ENCODE results near the gene SNX19.

The SNX19 gene

GRCh38 chr11:130904380-130904779, 11.9 kb downstream of the SNX19 start:
- DNase-seq, result no peak

- no peak for DNase-seq
Measured at GRCh38 chr11:130902380-130902779, 13.9 kb downstream of the SNX19 start.

GRCh38 chr11:130899106-130899505, 17.2 kb downstream of the SNX19 start:
- DNase-seq, result no peak

- no peak for DNase-seq
Measured at GRCh38 chr11:130897262-130898182, 18.8 kb downstream of the SNX19 start.

DNA sequence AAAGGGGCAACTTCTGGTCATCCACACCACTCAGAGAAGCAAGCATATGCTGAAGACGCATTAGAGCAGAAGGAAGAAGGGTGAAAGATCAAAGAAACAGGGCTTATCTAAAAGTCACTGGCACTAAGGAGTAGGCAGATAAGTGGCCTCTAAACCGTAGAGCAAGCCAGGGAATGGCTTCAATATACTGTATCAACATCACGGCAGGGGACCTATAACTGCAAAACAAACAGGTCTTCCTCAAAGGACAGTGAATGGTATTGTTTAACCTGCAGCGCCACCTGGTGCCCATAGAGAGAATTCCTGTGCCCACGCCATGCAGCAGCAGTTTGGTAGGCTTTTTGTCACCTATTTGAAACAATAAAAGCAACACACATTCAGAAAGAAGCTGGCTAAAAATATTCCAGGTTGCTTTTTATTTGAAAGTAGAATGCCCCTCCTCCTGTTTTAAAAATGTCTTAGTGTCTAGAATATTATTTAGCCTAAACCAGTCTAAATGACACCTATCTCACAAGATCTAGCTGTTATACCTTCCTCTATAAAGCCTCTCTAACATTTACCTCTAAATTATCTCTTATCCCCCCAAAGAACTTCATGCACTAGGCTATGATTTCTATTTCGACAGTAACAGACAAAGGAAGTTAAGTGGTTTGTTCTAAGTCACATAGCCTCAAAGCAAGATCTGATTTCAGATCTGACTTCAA, 21.8 kb downstream of the SNX19 start:
- peak; percentile 72 for DNase-seq

GRCh38 chr11:130892861-130893260, 23.4 kb downstream of the SNX19 start:
- no peak for DNase-seq

- no peak for DNase-seq
Measured at GRCh38 chr11:130891326-130891725, 25.0 kb downstream of the SNX19 start.

DNA sequence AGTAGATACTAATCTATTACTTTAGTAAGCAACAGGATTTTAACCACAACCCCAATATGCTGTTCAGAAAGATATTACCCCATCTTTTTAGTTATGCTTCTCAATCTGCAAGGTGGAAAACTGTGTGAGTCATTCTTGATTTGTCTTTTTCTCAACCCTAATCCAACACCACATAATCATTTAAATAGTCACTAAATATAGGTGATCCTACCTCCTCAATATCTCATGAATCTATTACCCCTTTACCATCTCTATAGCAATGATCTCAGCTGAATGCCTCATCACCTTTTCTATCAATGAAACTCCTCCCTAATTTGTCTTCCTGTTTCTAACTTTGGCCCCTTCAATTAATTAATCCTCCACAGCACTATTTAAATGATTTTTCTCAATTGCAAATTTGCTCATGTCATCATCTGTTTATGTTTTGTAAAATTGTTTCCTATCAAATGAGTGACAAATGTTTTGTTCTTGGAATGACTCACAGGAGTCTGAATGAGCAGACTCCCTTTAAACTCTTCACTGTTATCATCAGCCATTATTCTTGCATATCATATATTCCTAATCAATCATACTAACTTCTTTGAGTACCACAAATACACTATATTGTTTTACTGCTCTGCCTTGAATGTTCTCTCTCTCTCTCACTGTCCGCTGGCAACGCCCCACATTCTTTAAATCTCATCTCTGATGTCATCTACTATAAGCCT, 26.1 kb downstream of the SNX19 start:
- DNase-seq, result no peak

- no peak for DNase-seq
Measured at GRCh38 chr11:130888790-130889189, 27.5 kb downstream of the SNX19 start.

GRCh38 chr11:130886704-130887103, 29.6 kb downstream of the SNX19 start:
- no peak for DNase-seq

- DNase-seq, result no peak
Measured at GRCh38 chr11:130882138-130882551, 34.1 kb downstream of the SNX19 start.

- no peak for DNase-seq
Measured at GRCh38 chr11:130881475-130882137, 34.7 kb downstream of the SNX19 start.

DNA sequence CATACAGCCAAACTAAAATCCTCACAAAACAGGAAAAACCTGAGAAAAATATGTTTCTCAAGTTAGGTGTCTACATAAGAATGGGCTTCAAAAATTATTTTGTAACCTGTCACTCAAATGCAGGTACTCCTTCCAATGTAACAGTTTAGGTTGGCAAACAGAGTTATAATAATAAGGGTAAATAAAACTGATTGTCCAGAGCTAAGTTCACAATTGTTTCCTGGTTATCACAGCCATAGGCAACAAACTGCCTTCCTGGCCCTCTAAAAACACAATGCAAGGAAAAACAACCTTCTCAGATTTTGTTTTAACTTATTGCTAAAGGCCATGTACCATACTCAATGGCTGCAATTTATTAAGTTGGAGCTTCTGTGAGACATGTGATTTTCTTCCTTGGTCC, 36.4 kb downstream of the SNX19 start:
- DNase-seq, result no peak

GRCh38 chr11:130876931-130877915, 39.1 kb downstream of the SNX19 start:
- DNase-seq, result no peak

DNA sequence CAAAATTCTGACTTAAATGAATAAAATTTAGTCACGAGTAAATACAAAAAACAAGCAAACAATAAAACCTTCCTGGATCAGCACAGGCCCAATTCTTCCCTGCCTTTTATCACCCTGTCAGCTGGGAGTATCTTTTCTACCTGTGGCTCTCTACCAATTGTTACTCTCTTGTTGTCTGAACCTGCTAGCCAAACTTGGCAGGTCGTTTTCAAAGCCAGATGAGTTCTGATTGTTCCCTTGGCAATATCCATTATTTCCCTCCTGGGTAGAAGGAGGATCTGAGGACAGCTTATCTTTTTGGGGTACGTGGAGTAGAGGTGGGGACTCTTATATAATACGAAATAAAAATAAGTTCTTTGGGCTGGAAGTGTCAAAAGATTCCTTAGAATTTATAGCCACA, 40.2 kb downstream of the SNX19 start:
- no peak for DNase-seq

GRCh38 chr11:130874955-130875531, 41.2 kb downstream of the SNX19 start:
- DNase-seq, result no peak

DNA sequence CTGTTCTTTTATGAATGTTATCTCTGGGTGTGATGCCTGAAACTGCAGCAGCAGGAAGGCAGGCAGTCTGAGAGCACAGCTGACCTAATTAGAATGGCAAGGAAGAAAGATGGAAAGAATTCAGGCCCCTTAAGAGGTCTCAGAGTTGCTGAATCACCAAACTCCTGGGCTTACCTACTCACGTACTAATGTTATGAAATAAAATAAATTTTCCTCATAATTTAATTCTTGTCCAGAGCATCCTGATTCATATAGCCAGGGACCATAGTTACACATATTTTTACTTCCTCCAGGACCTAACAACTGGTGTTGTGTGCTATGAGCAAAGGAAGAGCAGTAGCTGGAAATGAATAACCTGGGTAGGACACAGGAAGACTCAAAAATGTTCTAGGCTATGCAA, 41.9 kb downstream of the SNX19 start:
- DNase-seq, result no peak

GRCh38 chr11:130873761-130874160, 42.5 kb downstream of the SNX19 start:
- no peak for DNase-seq

DNA sequence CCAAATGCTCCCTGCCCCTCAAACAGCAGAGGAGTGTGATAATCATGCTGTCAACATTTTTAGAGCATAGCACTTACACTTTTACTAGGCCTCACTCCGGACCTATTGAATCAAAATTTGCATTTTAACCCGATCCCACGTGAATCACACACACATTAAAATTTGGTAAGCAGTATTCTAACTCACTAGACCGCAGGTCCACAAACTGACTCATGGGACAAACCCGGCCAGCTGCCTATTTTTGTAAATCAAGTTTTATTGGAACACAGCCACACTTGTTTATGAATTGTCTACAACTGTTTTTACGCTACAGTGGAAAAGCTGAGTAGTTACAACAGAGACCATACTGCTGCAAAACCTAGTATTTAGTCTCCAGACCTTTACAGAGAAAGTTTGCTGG, 43.3 kb downstream of the SNX19 start:
- no peak for DNase-seq

GRCh38 chr11:130872513-130872912, 43.8 kb downstream of the SNX19 start:
- no peak for DNase-seq

DNA sequence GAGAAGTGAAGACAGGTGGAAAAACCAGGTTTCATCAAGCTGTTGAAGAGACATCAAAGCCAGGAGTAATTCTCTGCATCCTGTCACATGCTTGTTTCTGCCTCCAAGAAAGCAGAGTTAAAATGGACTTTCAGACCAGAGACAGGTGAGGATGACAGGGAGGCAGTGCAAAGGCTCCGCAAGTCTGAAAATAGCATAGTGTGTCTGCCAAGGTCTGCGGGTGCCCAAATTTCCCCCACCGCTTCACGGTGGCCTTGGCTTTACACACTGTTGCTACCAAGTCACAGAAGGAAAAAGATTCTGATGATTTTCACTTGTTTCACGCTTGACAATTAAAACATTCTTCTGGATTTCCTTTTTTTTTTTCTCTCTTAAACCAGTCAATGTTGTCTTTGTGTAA, 44.2 kb downstream of the SNX19 start:
- no peak for DNase-seq
